IPS-20b (cell line): ENCODE measurements around the gene RHEBL1.

Source experiments
- H3K27ac ChIP-seq: one replicate; pipeline ENCODE4 v1.5.1; 2013; ENCODE audit warnings: low read length
- H3K27me3 ChIP-seq: 2 replicates; pipeline ENCODE4 v1.6.1; 2013; ENCODE audit warnings: mild to moderate bottlenecking, low read length, inconsistent platforms; ENCODE audit not compliant: insufficient read depth
- H3K36me3 ChIP-seq: 2 replicates; pipeline ENCODE4 v1.6.1; 2013; ENCODE audit warnings: low read depth, mild to moderate bottlenecking, inconsistent platforms, low read length, moderate library complexity; ENCODE audit not compliant: insufficient read depth
- H3K4me1 ChIP-seq: 2 replicates; pipeline ENCODE4 v1.6.1; 2013; ENCODE audit warnings: mild to moderate bottlenecking, control low read depth, inconsistent platforms, low read length, moderate library complexity; ENCODE audit not compliant: insufficient read depth
- H3K4me3 ChIP-seq: 2 replicates; pipeline ENCODE4 v1.5.1; 2013; ENCODE audit warnings: mild to moderate bottlenecking, low read length, inconsistent platforms
- H3K9ac ChIP-seq: 2 replicates; pipeline ENCODE4 v1.6.1; 2013; ENCODE audit warnings: low read depth, mild to moderate bottlenecking, inconsistent platforms, low read length, moderate library complexity
- H3K9me3 ChIP-seq: 2 replicates; pipeline ENCODE4 v1.6.1; 2013; ENCODE audit warnings: mild to moderate bottlenecking, low read depth, low read length, inconsistent platforms; ENCODE audit not compliant: insufficient read depth

Gene RHEBL1

GRCh38 chr12:49050507-49051372 is 19.0 kb downstream of the RHEBL1 start:
- H3K4me1 ChIP-seq: peaks cover 4% of the 10 kb centered on the region
- peaks cover 100% of the 10 kb centered on the region for H3K36me3 ChIP-seq
- no peaks in the 10 kb centered on the region for H3K9me3 ChIP-seq
- H3K27ac ChIP-seq: no peak overlapping the region
- H3K4me3 ChIP-seq: no peak overlapping the region
- H3K27me3 ChIP-seq: no peaks in the 10 kb centered on the region
- no peak overlapping the region for H3K9ac ChIP-seq

- Histone ChIP-seq H3K27me3 (no peaks in the 10 kb centered on the region), H3K4me1 (no peaks in the 10 kb centered on the region), H3K27ac (no peak overlapping the region), H3K4me3 (no peak overlapping the region), H3K36me3 (peaks cover 100% of the 10 kb centered on the region), H3K9me3 (no peaks in the 10 kb centered on the region), H3K9ac (no peak overlapping the region)
These were observed 20.1 kb downstream of the RHEBL1 start for GRCh38 chr12:49049566-49050224.

GRCh38 chr12:49048953-49049352 is 20.8 kb downstream of the RHEBL1 start:
- Histone ChIP-seq H3K27ac (no peak overlapping the region), H3K4me3 (no peak overlapping the region), H3K36me3 (peaks cover 100% of the 10 kb centered on the region), H3K4me1 (no peaks in the 10 kb centered on the region), H3K27me3 (no peaks in the 10 kb centered on the region), H3K9ac (no peak overlapping the region), H3K9me3 (no peaks in the 10 kb centered on the region)

GRCh38 chr12:49046129-49046895 is 23.5 kb downstream of the RHEBL1 start:
- H3K27me3 ChIP-seq: no peaks in the 10 kb centered on the region
- no peaks in the 10 kb centered on the region for H3K9me3 ChIP-seq
- H3K27ac ChIP-seq: no peak overlapping the region
- H3K4me1 ChIP-seq: no peaks in the 10 kb centered on the region
- H3K36me3 ChIP-seq: peaks cover 100% of the 10 kb centered on the region
- H3K4me3 ChIP-seq: no peak overlapping the region
- no peak overlapping the region for H3K9ac ChIP-seq

GRCh38 chr12:49044660-49045059 is 25.1 kb downstream of the RHEBL1 start:
- no peaks in the 10 kb centered on the region for H3K27me3 ChIP-seq
- H3K27ac ChIP-seq: no peak overlapping the region
- H3K4me3 ChIP-seq: no peak overlapping the region
- peaks cover 99% of the 10 kb centered on the region for H3K36me3 ChIP-seq
- H3K9ac ChIP-seq: no peak overlapping the region
- no peaks in the 10 kb centered on the region for H3K9me3 ChIP-seq
- no peaks in the 10 kb centered on the region for H3K4me1 ChIP-seq

DNA sequence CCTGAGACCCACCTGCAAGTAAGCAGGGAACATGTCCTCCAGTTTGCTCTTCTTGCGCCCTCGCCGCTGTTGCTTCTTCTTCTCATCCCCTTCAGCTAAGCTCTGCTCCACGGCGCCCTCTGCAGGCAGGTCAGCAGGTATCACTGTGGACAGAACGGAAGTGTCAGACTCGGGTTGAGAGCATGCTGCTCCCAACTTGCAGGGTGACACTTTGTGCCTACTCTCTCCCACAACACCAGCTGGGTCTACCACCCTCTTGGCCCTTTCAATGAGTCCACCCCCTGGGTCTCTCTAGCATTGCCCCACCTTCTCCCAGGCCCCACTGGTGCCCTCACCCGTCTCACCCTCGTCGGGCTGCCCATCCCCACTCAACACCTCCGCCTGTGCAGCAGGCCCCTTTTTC is 25.9 kb downstream of the RHEBL1 start:
- Histone ChIP-seq H3K36me3 (peaks cover 99% of the 10 kb centered on the region), H3K4me3 (no peak overlapping the region), H3K9ac (no peak overlapping the region), H3K27ac (no peak overlapping the region), H3K27me3 (no peaks in the 10 kb centered on the region), H3K4me1 (no peaks in the 10 kb centered on the region), H3K9me3 (no peaks in the 10 kb centered on the region)

DNA sequence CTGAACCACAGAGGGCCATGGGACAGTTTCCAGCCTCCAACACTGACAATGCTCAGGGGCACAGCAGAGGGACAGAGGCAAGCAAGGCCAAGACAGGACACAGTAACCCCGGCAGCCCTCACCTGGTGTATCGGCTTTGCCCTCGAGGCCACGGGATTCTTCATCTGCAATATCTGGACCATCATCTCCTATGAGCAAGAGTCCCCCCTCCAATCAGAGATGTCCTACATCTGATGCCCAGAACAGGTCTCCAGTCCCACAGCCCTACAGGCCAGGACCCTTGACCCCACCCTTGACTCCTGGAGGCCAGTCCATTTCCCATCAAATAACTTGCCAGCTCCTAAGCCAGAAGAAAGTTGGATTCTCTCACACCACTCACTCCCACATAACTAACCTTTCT is 26.5 kb downstream of the RHEBL1 start:
- Histone ChIP-seq H3K27me3 (no peaks in the 10 kb centered on the region), H3K27ac (no peak overlapping the region), H3K9ac (no peak overlapping the region), H3K4me3 (no peak overlapping the region), H3K4me1 (no peaks in the 10 kb centered on the region), H3K9me3 (no peaks in the 10 kb centered on the region), H3K36me3 (peaks cover 99% of the 10 kb centered on the region)

GRCh38 chr12:49041881-49042484 is 27.8 kb downstream of the RHEBL1 start:
- Histone ChIP-seq H3K9me3 (no peaks in the 10 kb centered on the region), H3K4me3 (no peak overlapping the region), H3K9ac (no peak overlapping the region), H3K27ac (no peak overlapping the region), H3K27me3 (no peaks in the 10 kb centered on the region), H3K36me3 (peaks cover 99% of the 10 kb centered on the region), H3K4me1 (no peaks in the 10 kb centered on the region)

DNA sequence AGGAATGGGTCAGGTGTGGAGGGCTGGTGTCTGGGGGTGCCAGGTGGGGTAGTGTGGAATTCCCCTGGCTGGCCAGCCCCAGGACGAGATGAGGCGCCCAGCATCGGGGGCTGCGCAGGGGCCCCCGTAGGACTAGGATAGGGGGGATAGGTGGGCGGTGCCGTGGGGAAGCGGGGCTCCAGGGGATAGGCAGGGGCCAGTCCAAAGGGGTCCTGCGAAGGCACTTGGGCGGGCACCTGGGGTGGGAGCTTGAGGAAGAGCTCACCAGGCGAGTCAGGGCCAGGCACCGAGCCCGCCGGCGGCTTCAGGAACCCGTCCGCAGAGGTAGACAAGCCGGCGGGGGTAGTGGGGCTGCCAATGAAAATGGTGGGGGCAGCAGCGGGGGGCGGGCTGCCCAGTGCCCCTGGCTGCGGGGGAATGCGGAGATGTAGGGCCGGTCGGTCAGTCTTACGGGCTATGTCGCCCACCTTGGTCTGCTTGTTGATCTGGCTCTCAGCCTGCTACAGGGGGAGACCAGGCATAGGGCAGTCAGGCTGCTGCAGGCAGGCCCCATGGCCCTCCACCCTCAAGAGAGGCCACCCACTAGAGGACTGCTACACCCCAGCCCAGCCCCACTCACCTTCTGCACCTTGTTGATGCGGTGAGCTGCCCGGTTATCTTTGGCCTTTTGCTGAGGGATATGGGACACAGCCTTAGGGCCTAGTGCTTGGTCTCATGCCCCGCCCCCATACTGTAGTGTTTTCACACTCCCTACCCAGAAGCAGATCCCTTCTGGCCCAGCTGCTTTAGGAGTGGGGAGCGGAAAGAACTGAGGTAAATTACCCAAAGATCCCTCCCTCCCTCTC is 28.5 kb downstream of the RHEBL1 start:
- H3K4me3 ChIP-seq: no peak overlapping the region
- H3K36me3 ChIP-seq: peaks cover 98% of the 10 kb centered on the region
- H3K9me3 ChIP-seq: no peaks in the 10 kb centered on the region
- no peaks in the 10 kb centered on the region for H3K4me1 ChIP-seq
- no peak overlapping the region for H3K27ac ChIP-seq
- no peak overlapping the region for H3K9ac ChIP-seq
- H3K27me3 ChIP-seq: no peaks in the 10 kb centered on the region

GRCh38 chr12:49040364-49040855 is 29.4 kb downstream of the RHEBL1 start:
- no peaks in the 10 kb centered on the region for H3K27me3 ChIP-seq
- H3K36me3 ChIP-seq: peaks cover 98% of the 10 kb centered on the region
- no peaks in the 10 kb centered on the region for H3K4me1 ChIP-seq
- H3K27ac ChIP-seq: no peak overlapping the region
- H3K9me3 ChIP-seq: no peaks in the 10 kb centered on the region
- H3K4me3 ChIP-seq: no peak overlapping the region
- H3K9ac ChIP-seq: no peak overlapping the region
